ENCODE results near the gene TLR9. TPM values are rescaled to one million over a fixed set of nuclear protein-coding genes. Genes with fewer than 3 reads are reported as not detected.

TLR9 gene
- total and polyA plus RNA-seq, 2 donors from 2014 or later, result 0.94 TPM; not detected in 1

DNA sequence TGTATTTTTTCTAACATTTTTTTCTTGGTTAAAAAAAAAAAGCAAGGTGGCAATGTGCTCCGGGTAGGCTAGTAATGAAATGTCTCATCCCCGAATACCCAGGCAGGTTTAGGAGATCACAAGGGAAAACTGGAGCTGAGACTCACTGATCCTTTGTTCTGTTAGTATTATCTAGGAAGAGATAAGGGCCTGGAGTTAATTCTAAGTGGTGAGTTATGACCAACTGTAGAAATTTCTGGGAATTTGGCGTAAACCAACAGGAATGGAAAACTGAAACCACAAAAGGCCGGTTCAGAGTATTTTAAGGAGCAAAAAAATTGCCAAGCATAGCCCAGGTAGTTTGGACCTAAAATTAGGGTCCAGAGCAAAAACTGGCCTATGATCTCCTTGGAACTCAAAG, 32.5 kb upstream of the TLR9 start:
- TF ChIP-seq, protein P1, sequence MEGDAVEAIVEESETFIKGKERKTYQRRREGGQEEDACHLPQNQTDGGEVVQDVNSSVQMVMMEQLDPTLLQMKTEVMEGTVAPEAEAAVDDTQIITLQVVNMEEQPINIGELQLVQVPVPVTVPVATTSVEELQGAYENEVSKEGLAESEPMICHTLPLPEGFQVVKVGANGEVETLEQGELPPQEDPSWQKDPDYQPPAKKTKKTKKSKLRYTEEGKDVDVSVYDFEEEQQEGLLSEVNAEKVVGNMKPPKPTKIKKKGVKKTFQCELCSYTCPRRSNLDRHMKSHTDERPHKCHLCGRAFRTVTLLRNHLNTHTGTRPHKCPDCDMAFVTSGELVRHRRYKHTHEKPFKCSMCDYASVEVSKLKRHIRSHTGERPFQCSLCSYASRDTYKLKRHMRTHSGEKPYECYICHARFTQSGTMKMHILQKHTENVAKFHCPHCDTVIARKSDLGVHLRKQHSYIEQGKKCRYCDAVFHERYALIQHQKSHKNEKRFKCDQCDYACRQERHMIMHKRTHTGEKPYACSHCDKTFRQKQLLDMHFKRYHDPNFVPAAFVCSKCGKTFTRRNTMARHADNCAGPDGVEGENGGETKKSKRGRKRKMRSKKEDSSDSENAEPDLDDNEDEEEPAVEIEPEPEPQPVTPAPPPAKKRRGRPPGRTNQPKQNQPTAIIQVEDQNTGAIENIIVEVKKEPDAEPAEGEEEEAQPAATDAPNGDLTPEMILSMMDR (IDR thresholded peaks at IDR 0.05; ENCODE audit: borderline replicate concordance, extremely low read depth, insufficient read depth), result no peak
- peaks cover 34 to 72% (median 62%) of the 10 kb centered on the region in 3 donors for H3K36me3 ChIP-seq (ENCODE audit: control insufficient read depth in 2 of 3, insufficient read depth in 3 of 3, low read length in 3 of 3)

DNA sequence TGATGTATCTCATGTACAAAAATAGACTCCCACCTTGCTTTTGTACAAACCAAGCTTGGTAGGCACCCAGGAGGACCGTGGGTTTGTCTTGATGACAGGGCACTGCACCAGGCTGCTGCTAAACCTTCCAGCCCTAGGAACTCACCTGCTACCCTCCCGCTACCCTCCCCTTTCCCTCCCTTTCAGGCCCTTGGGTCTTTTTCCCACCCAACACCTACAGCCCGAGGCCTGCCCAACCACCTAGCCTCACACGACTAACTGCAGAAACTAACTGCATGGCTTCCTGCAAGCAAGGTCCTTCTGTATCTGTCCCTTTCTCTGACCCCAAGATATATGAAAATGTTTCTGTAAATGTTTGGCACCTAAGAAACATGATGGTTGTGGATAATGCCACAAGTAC, 31.2 kb upstream of the TLR9 start:
- Histone ChIP-seq H3K4me1 (ENCODE audit: control insufficient read depth in 2 of 3, insufficient read depth in 2 of 3, low read depth in 1 of 3, low read length in 3 of 3) (peaks cover 0 to 20% (median 16%) of the 10 kb centered on the region in 3 donors), H3K27me3 (ENCODE audit: control insufficient read depth, insufficient read depth, low read length) (no peaks in the 10 kb centered on the region), H3K9ac (ENCODE audit: low read length in 3 of 3) (no peak overlapping the region), H3K36me3 (ENCODE audit: control insufficient read depth in 2 of 3, insufficient read depth in 3 of 3, low read length in 3 of 3) (peaks cover 30 to 64% (median 51%) of the 10 kb centered on the region in 3 donors), H3K4me3 (ENCODE audit: low read length in 3 of 3) (no peak overlapping the region), H3K27ac (ENCODE audit: low read depth in 2 of 2, low read length in 2 of 2) (no peak overlapping the region), H3K9me3 (ENCODE audit: control insufficient read depth in 2 of 3, insufficient read depth in 1 of 3, low read length in 3 of 3) (no peaks in the 10 kb centered on the region)
- TF ChIP-seq, protein P1 (IDR thresholded peaks at IDR 0.05; ENCODE audit: borderline replicate concordance, extremely low read depth, insufficient read depth), result no peak
- DNase-seq (no peak), FAIRE-seq (no peak)
- intact Hi-C loops (cut with DNase I), result no loop called here

More for the DNA sequence above, 32.5 kb upstream of the TLR9 start:
- intact Hi-C loops (cut with DNase I), result no loop called here
- H3K9ac ChIP-seq (ENCODE audit: low read length in 3 of 3), result no peak overlapping the region
- no peak for DNase-seq
- no peaks in the 10 kb centered on the region for H3K27me3 ChIP-seq (ENCODE audit: control insufficient read depth, insufficient read depth, low read length)
- no peak overlapping the region for H3K4me3 ChIP-seq (ENCODE audit: low read length in 3 of 3)
- no peak overlapping the region for H3K27ac ChIP-seq (ENCODE audit: low read depth in 2 of 2, low read length in 2 of 2)
- no peak for FAIRE-seq
- peaks cover 0 to 20% (median 16%) of the 10 kb centered on the region in 3 donors for H3K4me1 ChIP-seq (ENCODE audit: control insufficient read depth in 2 of 3, insufficient read depth in 2 of 3, low read depth in 1 of 3, low read length in 3 of 3)
- H3K9me3 ChIP-seq (ENCODE audit: control insufficient read depth in 2 of 3, insufficient read depth in 1 of 3, low read length in 3 of 3), result no peaks in the 10 kb centered on the region

DNA sequence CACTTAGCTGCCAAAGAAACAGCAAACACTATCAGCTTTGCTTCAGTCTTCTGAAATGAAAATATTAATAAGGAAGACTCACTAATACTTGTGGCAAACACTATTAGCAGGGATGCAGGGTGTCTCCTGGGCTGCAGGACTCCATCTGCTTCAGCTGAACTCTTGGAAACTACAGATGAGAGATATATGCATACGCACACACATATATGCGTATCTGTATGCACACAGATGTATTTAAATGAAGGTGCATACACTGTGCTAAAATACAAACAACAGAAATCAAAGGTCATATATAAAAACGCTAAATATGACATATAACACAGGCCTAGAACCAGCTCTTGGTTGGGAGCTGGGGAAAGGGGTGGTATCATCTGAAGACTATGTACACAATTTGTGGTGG, 30.7 kb upstream of the TLR9 start:
- TF ChIP-seq, protein P1 (IDR thresholded peaks at IDR 0.05; ENCODE audit: borderline replicate concordance, extremely low read depth, insufficient read depth), result no peak
- Histone ChIP-seq H3K4me3 (ENCODE audit: low read length in 3 of 3) (no peak overlapping the region), H3K9ac (ENCODE audit: low read length in 3 of 3) (no peak overlapping the region), H3K4me1 (ENCODE audit: control insufficient read depth in 2 of 3, insufficient read depth in 2 of 3, low read depth in 1 of 3, low read length in 3 of 3) (peaks cover 0 to 20% (median 16%) of the 10 kb centered on the region in 3 donors), H3K27ac (ENCODE audit: low read depth in 2 of 2, low read length in 2 of 2) (no peak overlapping the region), H3K36me3 (ENCODE audit: control insufficient read depth in 2 of 3, insufficient read depth in 3 of 3, low read length in 3 of 3) (peaks cover 29 to 67% (median 50%) of the 10 kb centered on the region in 3 donors), H3K27me3 (ENCODE audit: control insufficient read depth, insufficient read depth, low read length) (no peaks in the 10 kb centered on the region), H3K9me3 (ENCODE audit: control insufficient read depth in 2 of 3, insufficient read depth in 1 of 3, low read length in 3 of 3) (no peaks in the 10 kb centered on the region)
- FAIRE-seq (no peak), DNase-seq (no peak)
- intact Hi-C loops (cut with DNase I), result no loop called here

DNA sequence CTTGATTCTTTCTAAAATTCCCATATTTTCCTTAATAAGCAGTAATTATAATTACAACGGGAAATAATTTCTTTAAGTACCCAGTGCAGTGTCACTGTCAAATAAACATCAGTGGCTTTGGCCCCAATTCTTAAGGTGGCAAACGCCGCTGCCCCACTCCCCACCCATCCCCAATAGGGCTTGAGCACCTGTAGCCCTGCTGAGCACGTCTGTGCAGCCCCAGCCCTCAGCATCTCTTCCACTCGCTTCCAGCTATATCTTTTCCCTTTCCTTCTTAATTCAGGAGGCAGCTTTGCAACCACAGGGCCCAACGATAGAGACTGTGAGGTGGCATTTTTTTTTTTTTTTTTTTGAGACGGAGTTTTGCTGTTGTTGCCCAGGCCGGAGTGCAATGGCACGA, 29.2 kb upstream of the TLR9 start:
- no peak overlapping the region for H3K9ac ChIP-seq (ENCODE audit: low read length in 3 of 3)
- intact Hi-C loops (cut with DNase I), result no loop called here
- H3K9me3 ChIP-seq (ENCODE audit: control insufficient read depth in 2 of 3, insufficient read depth in 1 of 3, low read length in 3 of 3), result no peaks in the 10 kb centered on the region
- H3K4me1 ChIP-seq (ENCODE audit: control insufficient read depth in 2 of 3, insufficient read depth in 2 of 3, low read depth in 1 of 3, low read length in 3 of 3), result peaks cover 0 to 20% (median 16%) of the 10 kb centered on the region in 3 donors
- DNase-seq (no peak), FAIRE-seq (no peak)
- TF ChIP-seq, protein P1 (IDR thresholded peaks at IDR 0.05; ENCODE audit: borderline replicate concordance, extremely low read depth, insufficient read depth), result no peak
- peaks cover 27 to 53% (median 43%) of the 10 kb centered on the region in 3 donors for H3K36me3 ChIP-seq (ENCODE audit: control insufficient read depth in 2 of 3, insufficient read depth in 3 of 3, low read length in 3 of 3)
- H3K27ac ChIP-seq (ENCODE audit: low read depth in 2 of 2, low read length in 2 of 2), result no peak overlapping the region
- H3K4me3 ChIP-seq (ENCODE audit: low read length in 3 of 3), result no peak overlapping the region
- no peaks in the 10 kb centered on the region for H3K27me3 ChIP-seq (ENCODE audit: control insufficient read depth, insufficient read depth, low read length)

All from kidney (tissue), 14 donors.